Activated naive CD4-positive, alpha-beta T cell treated with anti-CD3 and anti-CD28 coated beads, Interleukin-2, amount 10 ng/mL, durations not matched to agents 7 days and 5 days (primary cell): ENCODE results near the gene CCDC148.

ENCODE experiments used
- CTCF ChIA-PET: fragments of 350-600 bp; sonication (Branson Sonifier 250); formaldehyde crosslinking; loops from one replicate; lab custom pipeline; 2021; ENCODE audit warnings: antibody characterized with exemption; lab: Charles Lee
- DNase-seq: peaks from one replicate; pipeline ENCODE4 v3.0.0-alpha.2; 2020
- H3K27ac Mint-ChIP-seq: one replicate; pipeline ENCODE4 v1.8.0; 2021; ENCODE audit warnings: mild to moderate bottlenecking, moderate library complexity, mixed read lengths
- H3K27me3 Mint-ChIP-seq: one replicate; pipeline ENCODE4 v1.8.0; 2021; ENCODE audit warnings: mild to moderate bottlenecking, mixed read lengths
- H3K36me3 Mint-ChIP-seq: one replicate; pipeline ENCODE4 v1.8.0; 2021; ENCODE audit warnings: mixed read lengths
- H3K4me1 Mint-ChIP-seq: one replicate; pipeline ENCODE4 v1.8.0; 2021; ENCODE audit warnings: mixed read lengths
- H3K4me3 Mint-ChIP-seq: one replicate; pipeline ENCODE4 v1.8.0; 2021; ENCODE audit warnings: mild to moderate bottlenecking, moderate library complexity, mixed read lengths
- H3K9me3 Mint-ChIP-seq: one replicate; pipeline ENCODE4 v1.8.0; 2021; ENCODE audit warnings: mixed read lengths

The CCDC148 gene

GRCh38 chr2:158297120-158297519 is 159.4 kb downstream of the CCDC148 start:
- DNase-seq, result no peak
- Mint-ChIP-seq H3K4me3 (no peak overlapping the region), H3K27me3 (no peaks in the 10 kb centered on the region), H3K9me3 (no peaks in the 10 kb centered on the region), H3K4me1 (no peaks in the 10 kb centered on the region), H3K36me3 (no peaks in the 10 kb centered on the region), H3K27ac (no peak overlapping the region)
- CTCF ChIA-PET, result no interaction called here

- H3K27ac Mint-ChIP-seq, result no peak overlapping the region
- no peaks in the 10 kb centered on the region for H3K27me3 Mint-ChIP-seq
- H3K4me3 Mint-ChIP-seq, result no peak overlapping the region
- no peak for DNase-seq
- no peaks in the 10 kb centered on the region for H3K4me1 Mint-ChIP-seq
- no peaks in the 10 kb centered on the region for H3K9me3 Mint-ChIP-seq
- CTCF ChIA-PET, result no interaction called here
- no peaks in the 10 kb centered on the region for H3K36me3 Mint-ChIP-seq
Measured at GRCh38 chr2:158293722-158294121, 162.8 kb downstream of the CCDC148 start.

GRCh38 chr2:158291544-158292180 is 164.9 kb downstream of the CCDC148 start:
- CTCF ChIA-PET, result no interaction called here
- no peaks in the 10 kb centered on the region for H3K27me3 Mint-ChIP-seq
- H3K27ac Mint-ChIP-seq, result no peak overlapping the region
- H3K4me1 Mint-ChIP-seq, result no peaks in the 10 kb centered on the region
- H3K9me3 Mint-ChIP-seq, result no peaks in the 10 kb centered on the region
- H3K4me3 Mint-ChIP-seq, result no peak overlapping the region
- H3K36me3 Mint-ChIP-seq, result no peaks in the 10 kb centered on the region
- no peak for DNase-seq

- no peaks in the 10 kb centered on the region for H3K36me3 Mint-ChIP-seq
- no peaks in the 10 kb centered on the region for H3K27me3 Mint-ChIP-seq
- CTCF ChIA-PET, result interaction anchor here (1.4 kb wide), 1 partner anchor 464 kb away, joined by 3 read pairs; no protein-coding TSS in a partner anchor
- no peaks in the 10 kb centered on the region for H3K4me1 Mint-ChIP-seq
- no peaks in the 10 kb centered on the region for H3K9me3 Mint-ChIP-seq
- no peak for DNase-seq
- no peak overlapping the region for H3K27ac Mint-ChIP-seq
- no peak overlapping the region for H3K4me3 Mint-ChIP-seq
Measured at GRCh38 chr2:158290225-158290624, 166.3 kb downstream of the CCDC148 start.

GRCh38 chr2:158276619-158277471 is 179.7 kb downstream of the CCDC148 start:
- no peak overlapping the region for H3K4me3 Mint-ChIP-seq
- no peak for DNase-seq
- no peaks in the 10 kb centered on the region for H3K27me3 Mint-ChIP-seq
- no peaks in the 10 kb centered on the region for H3K4me1 Mint-ChIP-seq
- H3K9me3 Mint-ChIP-seq, result no peaks in the 10 kb centered on the region
- no peaks in the 10 kb centered on the region for H3K36me3 Mint-ChIP-seq
- CTCF ChIA-PET, result no interaction called here
- H3K27ac Mint-ChIP-seq, result no peak overlapping the region

- CTCF ChIA-PET, result no interaction called here
- no peak overlapping the region for H3K4me3 Mint-ChIP-seq
- no peak overlapping the region for H3K27ac Mint-ChIP-seq
- H3K9me3 Mint-ChIP-seq, result no peaks in the 10 kb centered on the region
- no peak for DNase-seq
- no peaks in the 10 kb centered on the region for H3K4me1 Mint-ChIP-seq
- H3K36me3 Mint-ChIP-seq, result no peaks in the 10 kb centered on the region
- no peaks in the 10 kb centered on the region for H3K27me3 Mint-ChIP-seq
Measured at GRCh38 chr2:158273791-158274190, 182.8 kb downstream of the CCDC148 start.

GRCh38 chr2:158270536-158270935 is 186.0 kb downstream of the CCDC148 start:
- Mint-ChIP-seq H3K9me3 (no peaks in the 10 kb centered on the region), H3K36me3 (no peaks in the 10 kb centered on the region), H3K4me3 (no peak overlapping the region), H3K27me3 (peaks cover 4% of the 10 kb centered on the region), H3K27ac (no peak overlapping the region), H3K4me1 (no peaks in the 10 kb centered on the region)
- CTCF ChIA-PET, result no interaction called here
- DNase-seq, result no peak

- no peaks in the 10 kb centered on the region for H3K36me3 Mint-ChIP-seq
- no peak overlapping the region for H3K27ac Mint-ChIP-seq
- no peaks in the 10 kb centered on the region for H3K9me3 Mint-ChIP-seq
- H3K4me1 Mint-ChIP-seq, result no peaks in the 10 kb centered on the region
- H3K27me3 Mint-ChIP-seq, result peaks cover 5% of the 10 kb centered on the region
- no peak for DNase-seq
- CTCF ChIA-PET, result no interaction called here
- H3K4me3 Mint-ChIP-seq, result no peak overlapping the region
Measured at GRCh38 chr2:158269143-158269542, 187.4 kb downstream of the CCDC148 start.

- no peak overlapping the region for H3K4me3 Mint-ChIP-seq
- CTCF ChIA-PET, result interaction anchor here (0.7 kb wide), 1 partner anchor 353 kb away, joined by 3 read pairs; no protein-coding TSS in a partner anchor
- no peaks in the 10 kb centered on the region for H3K36me3 Mint-ChIP-seq
- DNase-seq, result no peak
- H3K27me3 Mint-ChIP-seq, result peaks cover 5% of the 10 kb centered on the region
- H3K9me3 Mint-ChIP-seq, result no peaks in the 10 kb centered on the region
- no peak overlapping the region for H3K27ac Mint-ChIP-seq
- H3K4me1 Mint-ChIP-seq, result no peaks in the 10 kb centered on the region
Measured at GRCh38 chr2:158266111-158266510, 190.4 kb downstream of the CCDC148 start.

GRCh38 chr2:158255257-158255656 is 201.3 kb downstream of the CCDC148 start:
- no peak overlapping the region for H3K27ac Mint-ChIP-seq
- H3K9me3 Mint-ChIP-seq, result no peaks in the 10 kb centered on the region
- CTCF ChIA-PET, result no interaction called here
- H3K4me3 Mint-ChIP-seq, result no peak overlapping the region
- no peaks in the 10 kb centered on the region for H3K36me3 Mint-ChIP-seq
- no peak for DNase-seq
- no peaks in the 10 kb centered on the region for H3K27me3 Mint-ChIP-seq
- no peaks in the 10 kb centered on the region for H3K4me1 Mint-ChIP-seq

- Mint-ChIP-seq H3K4me3 (no peak overlapping the region), H3K27ac (no peak overlapping the region), H3K4me1 (no peaks in the 10 kb centered on the region), H3K9me3 (no peaks in the 10 kb centered on the region), H3K36me3 (no peaks in the 10 kb centered on the region), H3K27me3 (no peaks in the 10 kb centered on the region)
- CTCF ChIA-PET, result interaction anchor here (0.6 kb wide), 1 partner anchor 228 kb away, joined by 3 read pairs; no protein-coding TSS in a partner anchor
- no peak for DNase-seq
Measured at GRCh38 chr2:158253170-158253569, 203.4 kb downstream of the CCDC148 start.

- H3K27me3 Mint-ChIP-seq, result no peaks in the 10 kb centered on the region
- no peak overlapping the region for H3K27ac Mint-ChIP-seq
- DNase-seq, result no peak
- H3K4me3 Mint-ChIP-seq, result no peak overlapping the region
- H3K36me3 Mint-ChIP-seq, result no peaks in the 10 kb centered on the region
- CTCF ChIA-PET, result no interaction called here
- H3K9me3 Mint-ChIP-seq, result no peaks in the 10 kb centered on the region
- H3K4me1 Mint-ChIP-seq, result no peaks in the 10 kb centered on the region
Measured at GRCh38 chr2:158251356-158251755, 205.2 kb downstream of the CCDC148 start.

GRCh38 chr2:158243392-158243791 is 213.2 kb downstream of the CCDC148 start:
- H3K27ac Mint-ChIP-seq, result no peak overlapping the region
- H3K9me3 Mint-ChIP-seq, result no peaks in the 10 kb centered on the region
- H3K4me1 Mint-ChIP-seq, result no peaks in the 10 kb centered on the region
- no peaks in the 10 kb centered on the region for H3K36me3 Mint-ChIP-seq
- CTCF ChIA-PET, result no interaction called here
- H3K4me3 Mint-ChIP-seq, result no peak overlapping the region
- H3K27me3 Mint-ChIP-seq, result no peaks in the 10 kb centered on the region
- no peak for DNase-seq

- H3K27me3 Mint-ChIP-seq, result no peaks in the 10 kb centered on the region
- CTCF ChIA-PET, result no interaction called here
- no peaks in the 10 kb centered on the region for H3K4me1 Mint-ChIP-seq
- H3K4me3 Mint-ChIP-seq, result no peak overlapping the region
- DNase-seq, result no peak
- H3K9me3 Mint-ChIP-seq, result no peaks in the 10 kb centered on the region
- no peaks in the 10 kb centered on the region for H3K36me3 Mint-ChIP-seq
- no peak overlapping the region for H3K27ac Mint-ChIP-seq
Measured at GRCh38 chr2:158242280-158242679, 214.3 kb downstream of the CCDC148 start.

GRCh38 chr2:158240975-158241374 is 215.6 kb downstream of the CCDC148 start:
- H3K4me1 Mint-ChIP-seq, result no peaks in the 10 kb centered on the region
- DNase-seq, result no peak
- CTCF ChIA-PET, result no interaction called here
- no peaks in the 10 kb centered on the region for H3K27me3 Mint-ChIP-seq
- no peak overlapping the region for H3K4me3 Mint-ChIP-seq
- H3K9me3 Mint-ChIP-seq, result no peaks in the 10 kb centered on the region
- no peaks in the 10 kb centered on the region for H3K36me3 Mint-ChIP-seq
- no peak overlapping the region for H3K27ac Mint-ChIP-seq
